ENCODE results near the gene THTPA.

The THTPA gene

DNA sequence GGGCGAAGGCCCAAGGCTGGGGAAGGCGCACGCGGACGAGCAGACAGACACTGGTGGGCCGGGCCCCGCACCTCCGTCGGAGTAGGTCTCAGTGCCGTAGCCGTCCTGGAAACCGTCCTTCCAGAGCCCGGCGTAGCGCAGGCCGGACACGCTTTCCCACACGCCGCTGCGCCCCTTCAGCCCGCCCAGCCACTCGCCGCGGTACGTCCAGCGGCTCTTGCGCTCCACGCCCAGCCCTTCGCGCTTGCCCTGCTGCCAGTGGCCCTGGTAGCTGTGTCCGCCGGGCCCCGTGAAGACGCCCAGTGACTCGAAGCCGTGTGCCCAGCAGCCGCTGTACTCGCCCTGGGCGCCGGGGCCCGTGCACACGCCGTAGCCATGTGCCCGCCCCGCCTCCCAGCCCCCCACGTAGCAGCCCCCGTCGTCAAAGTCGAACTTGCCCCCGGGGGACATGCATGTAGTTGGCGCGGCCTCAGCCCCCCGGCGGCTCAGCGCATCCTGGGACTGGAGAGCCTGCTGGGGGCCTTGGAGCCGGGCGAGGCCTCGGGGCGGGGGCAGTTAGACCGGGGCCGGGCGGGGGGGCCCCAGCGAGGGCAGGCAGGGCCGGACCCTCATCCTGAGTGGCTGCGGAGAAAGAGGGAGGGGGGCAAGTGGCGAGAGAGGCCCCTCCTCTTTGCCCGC lies 21.1 kb downstream of the THTPA start:
- DNase-seq (ENCODE audit: low read depth in 1 of 2, low spot score in 1 of 2), result no peak
- no peak overlapping the region for H3K4me3 ChIP-seq (replicated peaks; ENCODE audit: insufficient read depth, low read length)
- no peak overlapping the region for H3K27ac ChIP-seq (replicated peaks)
- peaks cover 36% of the 10 kb centered on the region for H3K27me3 ChIP-seq (ENCODE audit: insufficient read depth, poor library complexity, severe bottlenecking)
- TF ChIP-seq GABPA (IDR thresholded peaks at IDR 0.05; ENCODE audit: low read depth) (no peak), SPI1 (IDR thresholded peaks at IDR 0.05; ENCODE audit: borderline replicate concordance, low read depth) (no peak), POLR2AphosphoS5 (IDR thresholded peaks at IDR 0.05; ENCODE audit: low read depth) (no peak), REST (IDR thresholded peaks at IDR 0.05; ENCODE audit: insufficient replicate concordance, low read depth) (no peak)
- TF ChIP-seq, protein P1, sequence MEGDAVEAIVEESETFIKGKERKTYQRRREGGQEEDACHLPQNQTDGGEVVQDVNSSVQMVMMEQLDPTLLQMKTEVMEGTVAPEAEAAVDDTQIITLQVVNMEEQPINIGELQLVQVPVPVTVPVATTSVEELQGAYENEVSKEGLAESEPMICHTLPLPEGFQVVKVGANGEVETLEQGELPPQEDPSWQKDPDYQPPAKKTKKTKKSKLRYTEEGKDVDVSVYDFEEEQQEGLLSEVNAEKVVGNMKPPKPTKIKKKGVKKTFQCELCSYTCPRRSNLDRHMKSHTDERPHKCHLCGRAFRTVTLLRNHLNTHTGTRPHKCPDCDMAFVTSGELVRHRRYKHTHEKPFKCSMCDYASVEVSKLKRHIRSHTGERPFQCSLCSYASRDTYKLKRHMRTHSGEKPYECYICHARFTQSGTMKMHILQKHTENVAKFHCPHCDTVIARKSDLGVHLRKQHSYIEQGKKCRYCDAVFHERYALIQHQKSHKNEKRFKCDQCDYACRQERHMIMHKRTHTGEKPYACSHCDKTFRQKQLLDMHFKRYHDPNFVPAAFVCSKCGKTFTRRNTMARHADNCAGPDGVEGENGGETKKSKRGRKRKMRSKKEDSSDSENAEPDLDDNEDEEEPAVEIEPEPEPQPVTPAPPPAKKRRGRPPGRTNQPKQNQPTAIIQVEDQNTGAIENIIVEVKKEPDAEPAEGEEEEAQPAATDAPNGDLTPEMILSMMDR (IDR thresholded peaks at IDR 0.05; ENCODE audit: insufficient read depth, low read length), result no peak

DNA sequence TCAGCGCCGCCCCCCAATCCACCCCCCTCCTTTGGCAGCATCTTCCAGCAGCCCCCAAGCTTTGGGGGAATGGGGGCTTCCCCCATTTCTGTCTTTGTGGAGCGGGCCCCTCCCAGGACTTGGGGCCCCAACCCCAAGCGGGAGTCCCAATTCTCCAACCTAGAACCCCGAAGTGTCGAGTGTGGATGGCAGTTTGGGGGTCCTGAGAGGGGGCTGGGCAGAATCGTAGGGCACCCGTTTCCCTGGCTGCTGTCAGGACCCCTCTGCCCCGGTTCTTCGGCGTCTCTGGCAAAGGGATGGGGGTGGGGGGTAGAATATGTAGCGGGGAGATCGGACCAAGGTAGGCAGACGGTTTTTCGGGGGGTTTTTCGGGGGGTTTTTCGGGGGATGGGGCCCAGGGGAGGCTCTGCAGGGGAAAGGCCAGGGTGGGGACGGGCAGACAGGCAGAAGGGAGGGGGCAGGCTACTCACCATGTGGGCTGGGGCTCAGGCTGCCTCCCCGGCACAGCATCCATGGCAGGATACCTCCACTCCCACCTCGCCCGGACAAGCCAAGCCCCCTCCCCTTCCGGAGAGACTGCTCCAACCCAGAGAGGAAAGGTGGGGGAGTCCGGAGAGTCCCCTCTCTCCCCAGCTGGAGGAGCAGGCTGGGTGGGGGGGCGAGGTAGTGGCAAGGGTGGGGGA lies 21.8 kb downstream of the THTPA start:
- H3K27me3 ChIP-seq (ENCODE audit: insufficient read depth, poor library complexity, severe bottlenecking), result peaks cover 36% of the 10 kb centered on the region
- no peak for TF ChIP-seq REST (IDR thresholded peaks at IDR 0.05; ENCODE audit: insufficient replicate concordance, low read depth)
- TF ChIP-seq GABPA (IDR thresholded peaks at IDR 0.05; ENCODE audit: low read depth), result no peak
- TF ChIP-seq, protein P1 (IDR thresholded peaks at IDR 0.05; ENCODE audit: insufficient read depth, low read length), result no peak
- TF ChIP-seq SPI1 (IDR thresholded peaks at IDR 0.05; ENCODE audit: borderline replicate concordance, low read depth), result no peak
- no peak for TF ChIP-seq POLR2AphosphoS5 (IDR thresholded peaks at IDR 0.05; ENCODE audit: low read depth)
- no peak overlapping the region for H3K4me3 ChIP-seq (replicated peaks; ENCODE audit: insufficient read depth, low read length)
- no peak overlapping the region for H3K27ac ChIP-seq (replicated peaks)
- no peak for DNase-seq (ENCODE audit: low read depth in 1 of 2, low spot score in 1 of 2)

DNA sequence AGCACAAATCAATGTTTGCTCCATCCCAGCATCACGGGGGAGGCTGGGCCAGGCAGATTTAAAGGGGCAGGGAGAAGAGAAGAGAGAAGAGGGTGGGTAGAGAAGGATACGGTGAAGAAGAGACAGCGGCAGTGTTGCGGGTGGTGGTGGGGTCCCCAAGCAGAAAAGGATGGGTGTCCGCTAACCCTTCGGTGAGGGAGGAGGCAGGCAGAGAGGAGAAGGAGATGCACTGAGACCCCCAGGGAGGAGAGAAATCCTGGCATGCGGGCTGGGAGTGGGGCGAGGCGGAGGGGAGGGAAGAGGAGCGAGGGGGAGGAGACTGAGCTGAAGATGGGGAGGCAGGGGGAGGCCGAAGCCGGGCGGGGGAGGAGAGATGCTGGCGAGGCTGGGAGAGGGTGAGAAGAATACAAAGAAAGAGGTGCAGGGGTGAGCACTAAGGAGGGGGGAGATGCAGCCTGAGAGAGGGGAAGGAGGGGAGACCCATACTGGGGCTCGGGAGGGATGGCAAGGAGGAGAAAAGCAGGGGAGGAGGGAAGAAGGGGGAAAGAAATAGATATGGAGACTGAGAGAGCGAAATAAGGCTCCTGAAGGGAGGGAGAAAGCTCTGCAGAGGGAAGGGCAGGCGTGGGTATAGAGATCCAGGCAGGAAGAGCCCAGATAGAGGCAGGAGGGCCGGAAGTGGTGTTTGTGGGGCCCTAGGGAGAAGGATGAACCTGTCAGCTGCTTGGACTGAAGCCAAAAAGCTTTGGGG lies 22.7 kb downstream of the THTPA start, which contains the start of gene JPH4:
JPH4 (minus strand) TSS at position 231 of the 751 bp plus-strand sequence. CDS start 1,337 bp downstream, outside the sequence.
- H3K4me3 ChIP-seq (replicated peaks; ENCODE audit: insufficient read depth, low read length), result no peak within 1 kb of the TSS
- no peak for TF ChIP-seq REST (IDR thresholded peaks at IDR 0.05; ENCODE audit: insufficient replicate concordance, low read depth)
- TF ChIP-seq, protein P1 (IDR thresholded peaks at IDR 0.05; ENCODE audit: insufficient read depth, low read length), result no peak
- TF ChIP-seq SPI1 (IDR thresholded peaks at IDR 0.05; ENCODE audit: borderline replicate concordance, low read depth), result no peak
- TF ChIP-seq POLR2AphosphoS5 (IDR thresholded peaks at IDR 0.05; ENCODE audit: low read depth), result no peak
- no peak for TF ChIP-seq GABPA (IDR thresholded peaks at IDR 0.05; ENCODE audit: low read depth)
- peaks cover 39% of the 10 kb centered on the region for H3K27me3 ChIP-seq (ENCODE audit: insufficient read depth, poor library complexity, severe bottlenecking)
- no peak for DNase-seq (ENCODE audit: low read depth in 1 of 2, low spot score in 1 of 2)
- no peak within 1 kb of the TSS for H3K27ac ChIP-seq (replicated peaks)
